ENCODE data around the gene GDPD5.
A peak's percentile ranks its signal among the peaks of the same experiment; 100 is the strongest.

DNA sequence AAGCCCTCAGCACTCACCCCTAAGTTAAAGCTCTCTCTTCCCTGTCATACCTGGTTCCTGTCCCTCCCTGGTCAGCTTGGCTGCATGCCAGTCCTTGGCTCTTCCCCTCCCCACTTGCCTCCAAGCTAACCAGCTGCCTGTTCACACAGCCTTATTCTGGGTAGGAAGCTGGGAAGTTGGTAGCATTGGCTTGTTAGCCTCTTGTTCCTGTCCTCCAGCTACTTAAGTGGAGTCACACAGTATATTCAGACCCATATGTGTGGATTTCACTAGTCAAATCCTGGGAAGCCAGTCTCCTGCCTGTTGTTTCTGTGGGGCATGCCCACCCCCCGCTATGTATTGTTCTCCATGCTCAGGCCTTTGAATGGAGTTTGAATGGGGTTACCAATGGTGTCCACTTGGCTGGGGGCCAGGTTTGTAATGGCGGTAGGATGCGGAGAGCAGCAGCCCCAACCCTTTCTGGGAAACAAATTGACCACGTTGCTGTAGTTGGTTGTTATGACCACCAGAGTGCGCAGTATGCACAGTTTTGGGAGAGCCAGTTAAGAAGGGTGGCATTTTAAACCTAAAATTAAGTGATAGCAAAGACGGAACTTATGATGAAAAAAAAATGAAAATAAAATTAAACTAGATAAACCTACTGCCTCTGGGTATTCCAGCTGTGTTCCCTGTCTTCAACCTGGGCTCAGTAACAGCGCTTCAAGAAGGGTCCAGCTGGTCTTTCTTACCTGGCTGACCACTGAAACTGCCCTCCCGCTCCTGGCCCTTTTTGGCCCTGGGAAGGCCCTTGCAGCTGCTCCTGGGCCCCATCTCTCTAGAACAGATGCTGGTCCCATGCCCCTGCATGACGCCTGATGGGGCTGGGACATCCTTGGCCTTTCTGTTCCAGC lies 137.1 kb downstream of the GDPD5 start:
- TF ChIP-seq, protein P1, sequence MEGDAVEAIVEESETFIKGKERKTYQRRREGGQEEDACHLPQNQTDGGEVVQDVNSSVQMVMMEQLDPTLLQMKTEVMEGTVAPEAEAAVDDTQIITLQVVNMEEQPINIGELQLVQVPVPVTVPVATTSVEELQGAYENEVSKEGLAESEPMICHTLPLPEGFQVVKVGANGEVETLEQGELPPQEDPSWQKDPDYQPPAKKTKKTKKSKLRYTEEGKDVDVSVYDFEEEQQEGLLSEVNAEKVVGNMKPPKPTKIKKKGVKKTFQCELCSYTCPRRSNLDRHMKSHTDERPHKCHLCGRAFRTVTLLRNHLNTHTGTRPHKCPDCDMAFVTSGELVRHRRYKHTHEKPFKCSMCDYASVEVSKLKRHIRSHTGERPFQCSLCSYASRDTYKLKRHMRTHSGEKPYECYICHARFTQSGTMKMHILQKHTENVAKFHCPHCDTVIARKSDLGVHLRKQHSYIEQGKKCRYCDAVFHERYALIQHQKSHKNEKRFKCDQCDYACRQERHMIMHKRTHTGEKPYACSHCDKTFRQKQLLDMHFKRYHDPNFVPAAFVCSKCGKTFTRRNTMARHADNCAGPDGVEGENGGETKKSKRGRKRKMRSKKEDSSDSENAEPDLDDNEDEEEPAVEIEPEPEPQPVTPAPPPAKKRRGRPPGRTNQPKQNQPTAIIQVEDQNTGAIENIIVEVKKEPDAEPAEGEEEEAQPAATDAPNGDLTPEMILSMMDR (conservative IDR thresholded peaks at IDR 0.05; ENCODE audit: low read length), result peak; percentile 91
- TF ChIP-seq EZH2phosphoT487 (IDR thresholded peaks at IDR 0.05; ENCODE audit: borderline replicate concordance, low read depth, low read length), result no peak
